Measurements from ENCODE around the gene C22orf31.

The C22orf31 gene

GRCh38 chr22:29032584-29032983 lies 29.0 kb downstream of the C22orf31 start:
- FAIRE-seq (no peak), DNase-seq (ENCODE audit: insufficient read length, low spot score) (no peak)
- no peak for TF ChIP-seq CTCF (IDR thresholded peaks at IDR 0.05; ENCODE audit: insufficient read depth, missing control alignments)

- no peak for DNase-seq (ENCODE audit: insufficient read length, low spot score)
- no peak for FAIRE-seq
- no peak for TF ChIP-seq CTCF (IDR thresholded peaks at IDR 0.05; ENCODE audit: insufficient read depth, missing control alignments)
Observed at GRCh38 chr22:29032014-29032475, 29.6 kb downstream of the C22orf31 start.

GRCh38 chr22:29031227-29032011 lies 30.2 kb downstream of the C22orf31 start:
- no peak for TF ChIP-seq CTCF (IDR thresholded peaks at IDR 0.05; ENCODE audit: insufficient read depth, missing control alignments)
- FAIRE-seq (no peak), DNase-seq (ENCODE audit: insufficient read length, low spot score) (no peak)

- DNase-seq (ENCODE audit: insufficient read length, low spot score) (no peak), FAIRE-seq (no peak)
- TF ChIP-seq CTCF (IDR thresholded peaks at IDR 0.05; ENCODE audit: insufficient read depth, missing control alignments), result no peak
Observed at GRCh38 chr22:29030618-29031226, 30.9 kb downstream of the C22orf31 start.

GRCh38 chr22:29030016-29030617 lies 31.5 kb downstream of the C22orf31 start:
- no peak for TF ChIP-seq CTCF (IDR thresholded peaks at IDR 0.05; ENCODE audit: insufficient read depth, missing control alignments)
- no peak for FAIRE-seq
- no peak for DNase-seq (ENCODE audit: insufficient read length, low spot score)

GRCh38 chr22:29029202-29030000 lies 32.2 kb downstream of the C22orf31 start:
- no peak for TF ChIP-seq CTCF (IDR thresholded peaks at IDR 0.05; ENCODE audit: insufficient read depth, missing control alignments)
- no peak for FAIRE-seq
- no peak for DNase-seq (ENCODE audit: insufficient read length, low spot score)

Data from D721Med (cell line).